ENCODE data around the gene EXOG. TPM values are rescaled to one million over a fixed set of nuclear protein-coding genes. Genes with fewer than 3 reads are reported as not detected.

EXOG gene
- total RNA-seq, 4 donors from 2014 or later, result 3.3 to 10.3 (median 5.3) TPM

DNA sequence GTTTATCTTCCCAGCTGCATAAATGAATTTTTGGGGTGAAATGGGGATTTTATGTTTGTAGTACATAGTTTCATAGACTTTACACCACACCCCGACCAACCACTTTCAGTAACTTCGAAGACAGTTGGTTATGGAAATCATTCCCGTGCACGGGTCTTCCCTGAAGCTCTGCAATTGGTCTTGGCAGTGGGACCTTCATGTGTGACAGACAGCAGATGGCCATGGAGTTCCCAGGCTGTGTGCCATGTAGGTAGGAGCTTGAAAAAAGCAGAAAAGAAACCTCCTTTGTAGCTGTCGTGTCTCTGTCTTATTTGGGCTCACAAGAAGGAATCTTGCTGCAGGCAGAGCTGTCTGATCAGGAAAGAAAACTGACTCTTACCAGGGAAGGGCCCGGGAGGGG lies 25.9 kb downstream of the EXOG start:
- Histone ChIP-seq H3K27me3 (no peaks in the 10 kb centered on the region), H3K4me3 (no peak overlapping the region), H3K9me3 (no peaks in the 10 kb centered on the region), H3K36me3 (peaks cover 0 to 41% (median 0%) of the 10 kb centered on the region in 3 donors), H3K4me1 (no peaks in the 10 kb centered on the region), H3K27ac (no peak overlapping the region)
- no peak for DNase-seq
- 89 to 93% methylated on average over 6 of the region's 6 CpGs for WGBS, 2 donors
- no peak for TF ChIP-seq POLR2A (IDR thresholded peaks at IDR 0.05)
- TF ChIP-seq CTCF (IDR thresholded peaks at IDR 0.05), result no peak
- intact Hi-C loops (cut with DNase I), result loop anchor here (5.0 kb wide), 1 partner anchor 130 kb away; no protein-coding TSS in a partner anchor

DNA sequence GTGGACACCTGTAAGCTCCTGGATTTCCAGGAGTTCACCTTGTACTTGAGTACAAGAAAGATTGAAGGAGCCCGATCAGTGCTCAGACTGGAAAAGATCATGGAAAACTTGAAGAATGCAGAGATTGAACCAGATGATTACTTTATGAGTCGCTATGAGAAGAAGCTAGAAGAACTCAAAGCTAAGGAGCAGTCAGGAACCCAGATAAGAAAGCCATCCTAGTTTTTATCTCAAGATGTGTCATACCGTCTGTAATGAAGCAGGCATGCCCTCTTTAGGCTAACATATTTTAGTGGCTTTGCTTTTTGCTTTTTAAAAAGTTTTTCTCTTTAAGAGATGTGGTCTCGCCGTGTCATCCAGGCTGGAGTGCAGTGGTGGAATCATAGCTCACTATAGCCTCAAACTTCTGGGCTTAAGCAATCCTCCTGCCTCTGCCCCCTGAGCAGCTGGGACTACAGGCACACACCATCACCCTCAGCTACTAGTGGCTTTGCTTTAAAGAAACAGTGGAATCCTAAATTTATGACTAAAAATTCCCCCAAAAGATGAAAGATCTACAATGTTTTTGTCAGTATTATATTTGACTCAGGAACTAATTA lies 28.1 kb downstream of the EXOG start:
- WGBS, 2 donors, result 90 to 94% methylated on average over 5 of the region's 5 CpGs
- no peak for TF ChIP-seq CTCF (IDR thresholded peaks at IDR 0.05)
- TF ChIP-seq POLR2A (IDR thresholded peaks at IDR 0.05), result no peak
- DNase-seq, result no peak
- intact Hi-C loops (cut with DNase I), result loop anchor here (5.0 kb wide), 1 partner anchor 128 kb away; no protein-coding TSS in a partner anchor
- Histone ChIP-seq H3K27me3 (no peaks in the 10 kb centered on the region), H3K27ac (no peak overlapping the region), H3K9me3 (no peaks in the 10 kb centered on the region), H3K4me1 (no peaks in the 10 kb centered on the region), H3K36me3 (peaks cover 0 to 48% (median 0%) of the 10 kb centered on the region in 3 donors), H3K4me3 (no peak overlapping the region)

- H3K36me3 ChIP-seq, result peaks cover 0 to 48% (median 0%) of the 10 kb centered on the region in 3 donors
- no peak overlapping the region for H3K4me3 ChIP-seq
- no peaks in the 10 kb centered on the region for H3K4me1 ChIP-seq
- no peak overlapping the region for H3K27ac ChIP-seq
- H3K9me3 ChIP-seq, result no peaks in the 10 kb centered on the region
- intact Hi-C loops (cut with DNase I), result no loop called here
- H3K27me3 ChIP-seq, result no peaks in the 10 kb centered on the region
- no peak for DNase-seq
- TF ChIP-seq POLR2A (IDR thresholded peaks at IDR 0.05), result no peak
- 69 to 100% methylated on average over 1 to 3 of the region's 14 CpGs for WGBS, 2 donors
Observed at GRCh38 chr3:38526792-38527191, 30.7 kb downstream of the EXOG start.

- WGBS, 2 donors, result 100% methylated on average over 1 of the region's 1 CpG; no CpG with 5 or more reads in 1 of the 2 donors
- intact Hi-C loops (cut with DNase I), result no loop called here
Observed at GRCh38 chr3:38528457-38528856, 32.3 kb downstream of the EXOG start.

GRCh38 chr3:38532529-38532928 lies 36.4 kb downstream of the EXOG start:
- no peaks in the 10 kb centered on the region for H3K4me1 ChIP-seq
- H3K36me3 ChIP-seq, result peaks cover 0 to 16% (median 0%) of the 10 kb centered on the region in 3 donors
- H3K27ac ChIP-seq, result no peak overlapping the region
- WGBS, 2 donors, result 80 to 91% methylated on average over 1 to 3 of the region's 3 CpGs
- intact Hi-C loops (cut with DNase I), result no loop called here
- no peak for DNase-seq
- TF ChIP-seq CTCF (IDR thresholded peaks at IDR 0.05) (no peak), POLR2A (IDR thresholded peaks at IDR 0.05) (no peak)
- H3K4me3 ChIP-seq, result no peak overlapping the region
- H3K9me3 ChIP-seq, result no peaks in the 10 kb centered on the region
- no peaks in the 10 kb centered on the region for H3K27me3 ChIP-seq

More at GRCh38 chr3:38528457-38528856, 32.3 kb downstream of the EXOG start:
- DNase-seq, result no peak
- no peak overlapping the region for H3K4me3 ChIP-seq
- H3K27me3 ChIP-seq, result no peaks in the 10 kb centered on the region
- no peaks in the 10 kb centered on the region for H3K9me3 ChIP-seq
- H3K36me3 ChIP-seq, result peaks cover 0 to 43% (median 0%) of the 10 kb centered on the region in 3 donors
- no peak overlapping the region for H3K27ac ChIP-seq
- no peaks in the 10 kb centered on the region for H3K4me1 ChIP-seq
- TF ChIP-seq CTCF (IDR thresholded peaks at IDR 0.05) (no peak), POLR2A (IDR thresholded peaks at IDR 0.05) (no peak)
